ENCODE results near the gene OR10W1. TPM values are rescaled to one million over a fixed set of nuclear protein-coding genes. Genes with fewer than 3 reads are reported as not detected.

The OR10W1 gene
- total RNA-seq, 1 experiment from 2014 or later, result not detected

DNA sequence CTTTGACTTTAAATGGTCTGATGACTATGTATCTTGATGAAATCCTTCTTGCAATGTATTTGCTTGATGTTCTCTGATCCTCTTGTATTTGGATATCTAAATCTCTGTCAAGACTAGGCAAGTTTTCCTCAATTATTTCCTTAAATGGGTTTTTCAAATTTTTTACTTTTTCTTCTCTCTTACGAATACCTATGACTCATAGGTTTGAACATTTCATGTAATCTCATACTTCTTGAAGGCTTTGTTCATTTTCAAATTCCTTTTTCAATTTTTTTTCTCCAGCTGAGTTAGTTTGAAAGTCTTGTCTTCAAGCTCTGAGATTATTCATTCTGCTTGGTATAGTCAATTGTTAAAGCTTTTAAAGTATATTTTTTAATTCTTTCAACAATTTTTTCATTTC, 13.1 kb downstream of the OR10W1 start:
- DNase-seq (no peak), ATAC-seq (no peak)
- Histone ChIP-seq H3K27ac (ENCODE audit: low read length) (no peak overlapping the region), H3F3A (ENCODE audit: low read length, unreplicated experiment) (no peaks in the 10 kb centered on the region), H3K36me3 (ENCODE audit: low read depth, low read length) (no peaks in the 10 kb centered on the region), H2AFZ (ENCODE audit: low read length) (no peak overlapping the region), H3K4me3 (ENCODE audit: low read length) (no peak overlapping the region), H3K9me3 (ENCODE audit: low read length) (0 out of 2 replicates have a peak, but pooled peaks cover 3% of the 10 kb centered on the region), H3K79me2 (ENCODE audit: low read length) (no peaks in the 10 kb centered on the region), H4K20me1 (ENCODE audit: low read length) (no peaks in the 10 kb centered on the region), H3K9ac (ENCODE audit: low read length) (no peak overlapping the region), H3K4me1 (ENCODE audit: insufficient read depth, low read length) (no peaks in the 10 kb centered on the region), H3K9me2 (replicated peaks; ENCODE audit: low read length) (0 out of 2 replicates have a peak, but pooled peaks cover 3% of the 10 kb centered on the region), H3K4me2 (ENCODE audit: low read length) (no peak overlapping the region), H3K27me3 (ENCODE audit: low read length) (no peaks in the 10 kb centered on the region)
- CTCF ChIA-PET, result no interaction called here
- POLR2A ChIA-PET (ENCODE audit: unreplicated experiment), result no interaction called here
- TF ChIP-seq EZH2 (IDR thresholded peaks at IDR 0.05; ENCODE audit: low read length, unreplicated experiment) (no peak), EZH2phosphoT487 (IDR thresholded peaks at IDR 0.05; ENCODE audit: borderline replicate concordance, low read length) (no peak)
- TF ChIP-seq, protein P1, sequence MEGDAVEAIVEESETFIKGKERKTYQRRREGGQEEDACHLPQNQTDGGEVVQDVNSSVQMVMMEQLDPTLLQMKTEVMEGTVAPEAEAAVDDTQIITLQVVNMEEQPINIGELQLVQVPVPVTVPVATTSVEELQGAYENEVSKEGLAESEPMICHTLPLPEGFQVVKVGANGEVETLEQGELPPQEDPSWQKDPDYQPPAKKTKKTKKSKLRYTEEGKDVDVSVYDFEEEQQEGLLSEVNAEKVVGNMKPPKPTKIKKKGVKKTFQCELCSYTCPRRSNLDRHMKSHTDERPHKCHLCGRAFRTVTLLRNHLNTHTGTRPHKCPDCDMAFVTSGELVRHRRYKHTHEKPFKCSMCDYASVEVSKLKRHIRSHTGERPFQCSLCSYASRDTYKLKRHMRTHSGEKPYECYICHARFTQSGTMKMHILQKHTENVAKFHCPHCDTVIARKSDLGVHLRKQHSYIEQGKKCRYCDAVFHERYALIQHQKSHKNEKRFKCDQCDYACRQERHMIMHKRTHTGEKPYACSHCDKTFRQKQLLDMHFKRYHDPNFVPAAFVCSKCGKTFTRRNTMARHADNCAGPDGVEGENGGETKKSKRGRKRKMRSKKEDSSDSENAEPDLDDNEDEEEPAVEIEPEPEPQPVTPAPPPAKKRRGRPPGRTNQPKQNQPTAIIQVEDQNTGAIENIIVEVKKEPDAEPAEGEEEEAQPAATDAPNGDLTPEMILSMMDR (conservative IDR thresholded peaks at IDR 0.05; ENCODE audit: low read depth, low read length), result no peak
- BruUV-seq (replicated peaks), result no TSS peak
- intact Hi-C loops (cut with micrococcal nuclease), result no loop called here

DNA sequence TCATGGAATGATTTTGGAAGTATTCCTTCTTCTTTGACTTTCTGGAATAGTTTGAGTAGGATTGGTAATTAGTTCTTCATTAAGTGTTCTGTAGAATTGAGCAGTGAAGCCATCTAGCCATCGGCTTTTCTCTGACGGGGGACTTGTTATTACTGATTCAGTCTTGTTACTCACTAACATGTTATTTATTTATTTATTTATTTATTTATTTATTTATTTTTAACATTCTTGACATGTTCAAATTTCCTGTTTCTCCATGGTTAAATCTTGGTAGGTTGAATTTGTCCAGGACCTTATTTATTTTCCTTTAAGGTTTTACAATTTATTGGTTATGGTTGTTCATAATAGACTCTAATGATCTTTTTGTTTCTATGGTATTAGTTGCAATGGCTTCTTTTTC, 24.1 kb downstream of the OR10W1 start:
- no peak overlapping the region for H2AFZ ChIP-seq (ENCODE audit: low read length)
- no peaks in the 10 kb centered on the region for H3K36me3 ChIP-seq (ENCODE audit: low read depth, low read length)
- POLR2A ChIA-PET (ENCODE audit: unreplicated experiment), result no interaction called here
- peaks cover 7% of the 10 kb centered on the region; the same call in 1 of the 2 replicates for H3K27me3 ChIP-seq (ENCODE audit: low read length)
- BruUV-seq (replicated peaks), result no TSS peak
- TF ChIP-seq EZH2phosphoT487 (IDR thresholded peaks at IDR 0.05; ENCODE audit: borderline replicate concordance, low read length) (no peak), EZH2 (IDR thresholded peaks at IDR 0.05; ENCODE audit: low read length, unreplicated experiment) (no peak)
- TF ChIP-seq, protein P1 (conservative IDR thresholded peaks at IDR 0.05; ENCODE audit: low read depth, low read length), result no peak
- no peak overlapping the region for H3K27ac ChIP-seq (ENCODE audit: low read length)
- no peaks in the 10 kb centered on the region for H3K79me2 ChIP-seq (ENCODE audit: low read length)
- peaks cover 5% of the 10 kb centered on the region for H3K9me3 ChIP-seq (ENCODE audit: low read length)
- no peaks in the 10 kb centered on the region for H3K4me1 ChIP-seq (ENCODE audit: insufficient read depth, low read length)
- intact Hi-C loops (cut with micrococcal nuclease), result no loop called here
- no peaks in the 10 kb centered on the region for H4K20me1 ChIP-seq (ENCODE audit: low read length)
- no peak overlapping the region for H3K9ac ChIP-seq (ENCODE audit: low read length)
- no peaks in the 10 kb centered on the region for H3K9me2 ChIP-seq (replicated peaks; ENCODE audit: low read length)
- DNase-seq (no peak), ATAC-seq (no peak)
- H3K4me2 ChIP-seq (ENCODE audit: low read length), result no peak overlapping the region
- H3F3A ChIP-seq (ENCODE audit: low read length, unreplicated experiment), result no peaks in the 10 kb centered on the region
- CTCF ChIA-PET, result no interaction called here
- no peak overlapping the region for H3K4me3 ChIP-seq (ENCODE audit: low read length)

DNA sequence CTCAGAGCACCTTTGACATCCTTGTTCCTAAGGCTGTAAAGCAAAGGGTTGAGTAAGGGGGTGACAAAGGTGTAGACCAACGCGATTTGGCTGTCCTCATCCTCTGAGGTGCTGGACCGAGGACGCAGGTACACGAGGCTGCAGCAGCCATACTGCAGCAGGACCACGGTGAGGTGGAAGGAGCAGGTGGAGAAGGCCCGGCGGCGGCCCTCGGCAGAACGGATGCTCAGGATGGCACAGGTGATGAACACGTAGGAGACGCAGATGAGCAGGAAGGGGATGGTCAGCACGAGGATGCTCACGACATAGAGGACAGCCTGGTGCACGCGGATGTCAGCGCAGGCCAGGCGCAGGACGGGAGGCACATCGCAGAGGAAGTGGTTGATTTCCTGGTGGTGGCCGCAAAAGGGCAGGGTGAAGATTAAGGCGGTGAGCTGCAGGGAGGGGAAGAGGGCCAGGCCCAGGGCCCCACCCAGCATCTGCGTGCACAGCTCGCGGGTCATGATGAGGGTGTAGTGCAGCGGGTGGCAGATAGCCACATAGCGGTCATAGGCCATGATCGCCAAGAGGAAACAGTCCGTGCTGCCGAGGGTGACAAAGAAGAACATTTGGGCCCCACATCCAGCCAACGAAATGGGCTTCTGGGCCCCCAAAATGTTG, 40.0 kb downstream of the OR10W1 start:
- H3K79me2 ChIP-seq (ENCODE audit: low read length), result no peaks in the 10 kb centered on the region
- no peaks in the 10 kb centered on the region for H3F3A ChIP-seq (ENCODE audit: low read length, unreplicated experiment)
- ATAC-seq, result no peak
- H3K36me3 ChIP-seq (ENCODE audit: low read depth, low read length), result no peaks in the 10 kb centered on the region
- H3K9me3 ChIP-seq (ENCODE audit: low read length), result no peaks in the 10 kb centered on the region
- H3K27ac ChIP-seq (ENCODE audit: low read length), result no peak overlapping the region
- TF ChIP-seq, protein P1 (conservative IDR thresholded peaks at IDR 0.05; ENCODE audit: low read depth, low read length), result no peak
- TF ChIP-seq EZH2phosphoT487 (IDR thresholded peaks at IDR 0.05; ENCODE audit: borderline replicate concordance, low read length), result no peak
- H3K27me3 ChIP-seq (ENCODE audit: low read length), result peaks cover 11% of the 10 kb centered on the region
- no peak overlapping the region for H2AFZ ChIP-seq (ENCODE audit: low read length)
- peaks cover 1% of the 10 kb centered on the region; the same call in 1 of the 2 replicates for H3K4me1 ChIP-seq (ENCODE audit: insufficient read depth, low read length)
- no peaks in the 10 kb centered on the region for H3K9me2 ChIP-seq (replicated peaks; ENCODE audit: low read length)
- ChIA-PET CTCF (no interaction called here), POLR2A (ENCODE audit: unreplicated experiment) (no interaction called here)
- no peak for DNase-seq
- BruUV-seq (replicated peaks), result no TSS peak
- intact Hi-C loops (cut with micrococcal nuclease), result no loop called here
- no peak overlapping the region for H3K9ac ChIP-seq (ENCODE audit: low read length)
- no peak overlapping the region for H3K4me2 ChIP-seq (ENCODE audit: low read length)
- H4K20me1 ChIP-seq (ENCODE audit: low read length), result no peaks in the 10 kb centered on the region
- H3K4me3 ChIP-seq (ENCODE audit: low read length), result no peak overlapping the region
